Renal cortex interstitium (tissue), 11 donors: ENCODE results near the gene CAMK2N1. TPM values are rescaled to one million over a fixed set of nuclear protein-coding genes. Genes with fewer than 3 reads are reported as not detected.

Source experiments
- DNase-seq, 11 donors: peaks; one replicate each; pipeline ENCODE4 v3.0.0-alpha.2; 2013; ENCODE audit warnings: low read depth in 9 of 11, low spot score in 4 of 11; ENCODE audit errors: extremely low read depth in 1 of 11
- polyA plus RNA-seq, 3 donors: library from polyadenylated mRNA; unstranded; fragments of 120-200 nt; gene quantifications; one replicate each; pipeline ENCODE4 v1.2.1, GENCODE V29; 2013; ENCODE audit not compliant: insufficient read length in 3 of 3

The CAMK2N1 gene
- polyA plus RNA-seq, 3 donors: 67.5 to 90.2 (median 84.3) TPM

DNA sequence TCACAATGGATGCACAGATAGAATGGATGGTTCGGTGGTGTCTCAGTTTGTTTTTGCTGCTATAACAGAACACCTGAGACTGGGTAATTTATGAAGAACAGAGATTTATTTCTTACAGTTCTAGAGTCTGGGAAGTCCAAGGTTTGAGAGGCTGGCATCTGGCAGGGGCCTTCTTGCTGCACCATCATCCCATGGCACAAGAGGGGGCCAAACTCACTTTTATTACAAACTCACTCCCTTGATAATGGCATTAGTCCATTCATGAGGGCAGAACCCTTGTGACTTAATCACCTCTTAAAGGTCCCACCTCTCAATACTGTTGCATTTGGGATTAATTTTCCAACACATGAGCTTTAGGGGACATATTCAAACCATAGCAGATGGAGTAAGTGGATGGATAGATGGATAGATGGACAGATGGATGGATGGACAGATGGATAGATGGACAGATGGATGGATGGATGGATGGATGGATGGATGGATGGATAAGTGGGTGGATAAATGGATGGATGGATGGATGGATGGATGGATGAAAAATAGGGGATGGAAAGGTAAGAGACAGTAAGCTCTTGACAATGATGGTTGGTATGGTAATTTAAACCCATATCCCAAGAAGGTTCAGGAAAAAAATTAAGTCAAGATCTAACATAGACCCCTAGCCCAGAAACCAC, 16.5 kb downstream of the CAMK2N1 start:
- no peak for DNase-seq

DNA sequence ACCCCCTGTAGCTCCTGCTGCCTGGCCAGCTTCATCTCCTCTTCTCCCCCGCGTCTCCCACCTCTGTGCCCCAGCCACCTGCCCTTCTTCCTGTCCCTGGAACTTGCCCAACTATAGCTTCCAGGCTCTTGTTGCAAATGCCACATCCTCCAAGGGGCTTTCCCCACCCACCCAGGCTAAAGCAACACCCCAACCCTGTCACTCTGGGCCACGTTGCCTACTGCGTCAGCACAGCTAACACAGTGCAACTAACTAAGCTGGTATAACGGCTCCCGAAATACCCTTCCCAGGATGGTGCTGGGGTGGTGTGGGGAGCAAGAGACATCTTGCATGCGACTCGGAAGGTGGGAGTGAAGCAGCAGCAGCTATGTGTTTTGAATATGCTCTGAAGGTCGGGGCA, 19.7 kb downstream of the CAMK2N1 start:
- no peak for DNase-seq

DNA sequence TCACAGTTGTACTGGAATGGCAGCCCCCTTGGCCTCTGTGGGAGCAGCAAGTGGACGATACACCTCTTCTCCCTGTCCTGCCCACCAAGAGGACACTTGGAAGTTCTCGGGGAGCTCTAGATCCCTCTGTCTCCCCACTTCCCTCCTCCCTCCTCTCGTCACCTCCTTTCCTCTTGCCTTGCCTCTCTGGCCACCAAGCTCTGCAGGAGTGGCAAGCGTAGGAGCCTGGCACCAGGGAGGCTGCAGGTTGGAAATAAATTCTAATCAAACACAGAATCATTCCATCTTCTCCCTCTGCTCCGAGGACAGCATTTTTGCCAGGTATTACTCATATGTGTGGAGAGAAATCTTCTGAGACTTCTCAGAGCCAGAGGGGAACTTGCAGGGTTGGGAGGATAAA, 20.8 kb downstream of the CAMK2N1 start:
- DNase-seq: no peak

DNA sequence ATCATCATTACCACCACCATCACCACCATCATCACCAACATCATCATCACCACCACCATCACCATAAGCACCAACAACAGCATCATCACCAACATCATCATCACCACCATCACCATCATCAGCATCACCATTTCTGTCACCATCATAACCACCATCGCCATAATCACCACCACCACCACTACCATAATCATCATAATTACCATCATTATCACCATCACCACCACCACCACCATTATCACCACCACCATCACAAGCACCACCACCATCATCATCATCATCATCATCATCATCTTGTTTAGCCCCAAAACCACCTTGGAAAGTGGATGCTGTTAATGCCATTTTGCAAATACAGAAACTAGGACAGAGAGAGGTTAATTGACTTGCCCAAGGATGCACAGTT, 22.5 kb downstream of the CAMK2N1 start:
- DNase-seq: no peak

- no peak for DNase-seq
Measured at GRCh38 chr1:20462397-20462796, 23.6 kb downstream of the CAMK2N1 start.

DNA sequence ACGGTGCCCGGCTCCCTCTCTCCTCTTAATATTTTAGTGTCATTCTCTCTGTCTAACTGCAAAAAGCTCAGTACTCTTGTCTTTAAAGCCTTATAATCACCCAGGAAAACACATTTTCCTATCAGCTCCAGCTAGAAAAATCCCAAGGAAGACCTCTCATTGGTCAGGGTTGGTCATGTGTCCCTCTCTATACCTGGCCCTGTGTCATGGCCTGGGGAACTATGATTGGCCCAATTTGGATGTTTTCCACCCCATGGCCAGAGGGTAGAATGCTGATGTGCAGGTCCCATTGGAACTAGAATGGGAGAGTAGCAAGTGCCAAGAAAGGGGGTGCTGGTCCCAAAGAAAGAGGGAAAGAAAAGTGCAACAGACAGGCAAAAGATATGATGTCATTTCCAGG, 27.3 kb downstream of the CAMK2N1 start:
- DNase-seq: no peak

GRCh38 chr1:20454004-20454403, 32.0 kb downstream of the CAMK2N1 start:
- DNase-seq: no peak

DNA sequence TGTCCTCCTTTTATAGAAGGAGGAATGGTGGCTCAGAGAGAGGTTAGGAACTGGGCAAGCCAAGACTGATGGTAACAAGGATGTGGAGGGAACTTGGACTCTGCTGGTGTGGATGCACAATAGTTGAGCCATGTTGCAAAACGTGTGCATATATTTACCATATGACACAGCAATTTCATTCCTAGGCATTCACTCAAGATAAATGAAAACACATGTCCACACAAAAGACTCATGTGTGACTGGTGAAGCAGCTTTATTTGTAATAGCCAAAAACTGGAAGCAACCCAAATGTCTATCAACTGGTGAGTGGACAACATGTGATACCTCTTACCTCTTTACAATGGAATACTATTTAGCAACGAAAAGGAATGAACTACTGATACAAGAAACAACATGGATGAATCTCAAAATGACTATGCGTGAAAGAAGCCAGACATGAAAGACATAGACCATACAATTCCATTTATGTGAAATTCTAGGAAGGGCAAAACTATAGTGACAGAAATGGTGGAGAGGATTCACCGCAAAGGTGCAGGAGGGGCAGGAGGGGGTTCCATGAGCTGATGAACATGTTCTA, 36.2 kb downstream of the CAMK2N1 start:
- no peak for DNase-seq

DNA sequence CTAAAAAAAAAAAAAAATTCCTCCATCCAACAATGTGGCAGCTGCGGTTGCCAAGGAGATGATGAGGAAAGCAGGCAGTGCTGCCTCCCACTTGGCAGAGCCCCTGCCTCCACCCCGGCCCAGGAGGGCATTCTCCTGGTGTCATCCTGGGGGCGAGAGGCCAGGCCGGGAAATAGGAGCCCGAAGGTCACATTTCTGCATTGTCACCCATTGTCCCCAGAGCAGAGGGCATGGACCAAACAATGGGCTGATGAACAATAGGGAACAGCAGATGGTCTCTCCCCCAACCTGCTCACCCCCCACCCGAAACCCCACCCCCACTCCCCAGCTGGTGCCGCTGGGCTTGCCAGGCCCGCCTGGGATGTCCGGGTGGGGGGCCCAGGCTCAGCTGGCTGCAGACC, 37.3 kb downstream of the CAMK2N1 start:
- DNase-seq: no peak

DNA sequence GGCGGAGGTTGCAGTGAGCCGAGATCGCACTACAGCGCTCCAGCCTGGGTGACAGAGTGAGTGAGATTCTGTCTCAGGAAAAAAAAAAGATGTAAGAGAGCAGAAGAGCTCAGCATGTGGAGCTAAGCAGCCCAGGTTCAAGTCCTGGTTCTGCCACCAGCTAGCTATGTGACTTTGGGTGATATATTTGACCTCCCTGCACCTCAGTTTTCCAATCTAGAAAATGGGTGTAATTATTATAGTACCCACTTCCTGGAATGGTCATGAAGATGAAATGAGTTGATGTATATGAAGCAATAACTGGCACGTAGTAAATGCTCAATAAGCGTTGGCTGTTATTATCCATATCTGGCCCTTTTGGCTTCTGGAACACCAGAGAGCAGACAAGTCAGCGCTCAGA, 38.2 kb downstream of the CAMK2N1 start:
- DNase-seq: no peak

- DNase-seq: no peak
Measured at GRCh38 chr1:20446796-20447195, 39.2 kb downstream of the CAMK2N1 start.

DNA sequence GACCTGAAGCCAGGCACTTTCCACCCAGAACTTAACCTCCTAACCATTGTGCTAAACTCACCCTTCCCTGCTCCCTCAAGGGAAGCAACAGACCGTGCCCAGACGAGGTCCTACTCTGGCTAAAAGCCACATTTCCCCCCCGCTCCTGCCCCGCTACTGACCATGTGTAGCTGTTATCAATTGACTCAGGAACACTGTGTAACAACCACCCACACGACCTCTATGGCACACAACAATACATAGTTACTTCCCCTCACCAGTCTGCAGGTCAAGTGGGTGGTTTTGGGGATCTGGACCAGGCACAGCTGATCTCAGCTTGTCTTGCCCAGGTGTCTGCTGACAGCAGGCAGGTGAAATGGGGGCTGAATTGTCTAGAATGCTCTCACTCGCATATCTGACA, 40.1 kb downstream of the CAMK2N1 start:
- no peak for DNase-seq

DNA sequence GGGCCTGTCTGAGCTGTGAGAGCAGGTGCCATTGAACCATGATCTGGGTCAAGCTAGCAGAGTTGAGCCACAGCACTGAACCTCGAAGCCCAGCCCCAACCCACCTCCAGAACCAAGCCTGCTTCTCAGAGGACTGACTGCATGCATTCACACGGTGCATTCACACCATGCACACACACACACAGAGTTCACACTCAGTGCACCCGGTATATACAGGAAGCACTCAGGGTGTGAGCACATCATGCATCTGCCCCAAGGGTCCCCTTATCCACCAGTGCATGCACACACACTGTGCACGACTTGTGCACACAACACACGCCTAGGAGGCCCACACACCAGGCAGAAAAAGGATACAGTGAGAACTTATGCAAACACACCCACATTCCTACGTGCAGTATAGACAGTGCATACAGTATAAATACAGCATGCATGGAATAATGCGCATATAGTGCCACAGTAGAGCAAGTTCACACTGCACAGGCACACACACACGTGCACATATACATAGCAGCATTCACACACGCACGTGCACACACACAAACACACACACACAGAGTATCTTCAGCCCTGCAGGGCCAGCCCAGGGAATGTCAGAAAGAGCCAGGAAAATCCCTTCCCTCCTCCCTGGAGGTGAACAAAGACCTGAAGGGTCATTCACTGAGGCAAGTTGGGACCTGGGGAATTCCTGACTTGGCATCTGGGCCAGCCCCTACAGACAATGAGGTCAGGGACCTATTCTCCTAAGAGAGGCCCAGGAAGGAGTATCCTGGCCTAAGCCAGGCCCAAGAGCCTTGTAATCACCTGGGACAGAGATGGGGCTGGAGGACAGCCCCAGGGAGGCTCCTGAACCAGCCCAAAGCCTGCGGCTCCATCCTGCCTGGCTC, 42.1 kb downstream of the CAMK2N1 start:
- DNase-seq: no peak

- no peak for DNase-seq
Measured at GRCh38 chr1:20442920-20443625, 42.9 kb downstream of the CAMK2N1 start.

- peak in 4 of 11 donors; percentile 4 to 31 (median 13) for DNase-seq
Measured at GRCh38 chr1:20440785-20441200, 45.2 kb downstream of the CAMK2N1 start.

DNA sequence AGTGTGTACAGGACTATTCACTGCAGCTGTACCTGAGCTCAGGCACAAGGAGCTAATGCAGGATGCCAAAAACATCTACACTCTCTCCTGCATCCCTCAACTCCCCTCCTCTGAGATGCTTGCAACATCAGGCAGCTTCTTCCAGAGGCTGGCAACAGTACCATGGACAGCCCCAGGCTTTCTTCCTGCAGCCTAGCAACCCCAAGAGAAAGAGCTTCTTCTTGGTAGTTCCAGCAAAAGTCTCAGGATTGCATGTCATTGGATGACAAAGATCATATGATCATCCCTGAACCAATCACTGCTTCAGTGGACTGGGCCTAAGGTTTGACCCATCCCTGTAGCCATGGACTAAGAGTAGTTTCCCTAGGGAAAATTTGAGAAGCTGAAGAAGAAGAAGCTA, 46.7 kb downstream of the CAMK2N1 start:
- DNase-seq: peak in 6 of 11 donors; percentile 9 to 19 (median 12)

DNA sequence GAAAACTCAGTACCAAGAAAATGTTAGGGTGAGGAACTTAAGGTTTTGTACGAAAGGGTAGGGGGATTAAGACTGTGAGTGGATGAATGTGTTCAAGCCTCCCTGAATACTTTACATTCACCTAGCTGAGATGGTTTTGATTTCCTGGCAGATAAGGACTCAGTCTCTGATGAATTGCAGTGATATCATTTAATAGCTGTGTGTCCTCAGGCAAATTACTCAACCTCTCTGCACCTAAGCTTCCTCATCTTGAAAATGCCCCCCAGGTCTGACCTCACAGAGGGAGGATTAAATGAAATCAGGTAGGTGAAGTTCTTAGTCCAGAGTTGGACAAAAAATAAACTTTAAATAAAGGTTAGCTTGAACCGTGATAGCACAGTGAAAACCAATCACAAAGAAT, 48.4 kb downstream of the CAMK2N1 start:
- DNase-seq: no peak

DNA sequence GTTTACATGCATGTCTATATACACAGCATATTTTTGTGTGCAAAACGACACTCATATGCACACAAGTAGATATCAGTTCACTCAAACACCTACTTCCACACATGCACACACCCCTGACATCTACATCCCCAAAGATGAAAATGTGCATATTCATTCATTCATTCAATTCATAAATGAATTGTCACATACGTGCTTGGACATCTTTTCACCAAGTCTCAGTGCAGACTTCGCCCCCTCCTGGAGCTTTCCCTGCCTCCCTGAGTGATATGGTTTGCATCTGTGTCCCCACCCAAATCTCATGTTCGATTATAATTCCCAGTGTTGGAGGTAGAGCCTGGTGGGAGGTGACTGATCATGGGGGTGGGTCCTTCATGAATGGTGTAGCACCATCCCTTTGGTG, 53.1 kb downstream of the CAMK2N1 start:
- no peak for DNase-seq
